RPMI8226 (cell line): ENCODE measurements around the gene PAWR.
"Not testable (repeated sequence)": the region's sequence is repeated elsewhere in the genome, so short reads cannot be mapped to it uniquely, and the experiment has no call there.

Experiments
- DNase-seq: peaks from one replicate; pipeline ENCODE4 v3.0.0-alpha.2; 2015

The PAWR gene

GRCh38 chr12:79547044-79547734 lies 143.6 kb downstream of the PAWR start:
- DNase-seq: no peak

GRCh38 chr12:79546466-79547043 lies 144.2 kb downstream of the PAWR start:
- DNase-seq: no peak

GRCh38 chr12:79544439-79544838 lies 146.3 kb downstream of the PAWR start:
- DNase-seq: not testable (repeated sequence)

GRCh38 chr12:79537675-79538074 lies 153.1 kb downstream of the PAWR start:
- DNase-seq: no peak

- no peak for DNase-seq
Observed at GRCh38 chr12:79535751-79536150, 155.0 kb downstream of the PAWR start.
